Panc1 (cell line): Measurements from ENCODE around the gene BCL2L11. TPM values are rescaled to one million over a fixed set of nuclear protein-coding genes. Genes with fewer than 3 reads are reported as not detected.

Experiments used
- ATAC-seq: fragments of 200-7000 bp; cut with Tn5 transposase; 2 replicates; pipeline ENCODE4 v1.9.1; 2020; ENCODE audit warnings: mild to moderate bottlenecking, moderate library complexity
- BruUV-seq: library from RNA; stranded (reverse); fragments of 400-500 nt; replicated peaks from 2 replicates; lab custom pipeline; 2021; lab: Mats Ljungman, UMichigan
- CTCF ChIA-PET: fragments of 300-600 bp; sonication (Branson Sonifier 250); formaldehyde crosslinking; loops from one replicate; lab custom pipeline; 2022; ENCODE audit warnings: antibody characterized with exemption; lab: Charles Lee
- POLR2A ChIA-PET: fragments of 300-600 bp; sonication (Branson Sonifier 250); formaldehyde crosslinking; loops from one replicate; lab custom pipeline; 2022; ENCODE audit warnings: antibody characterized with exemption; lab: Charles Lee
- DNase-seq: peaks from one replicate; pipeline ENCODE4 v3.0.0-alpha.2; 2010; ENCODE audit warnings: low read depth, low spot score
- H3K27ac ChIP-seq: 2 replicates; pipeline ENCODE4 v1.5.1; 2011; ENCODE audit warnings: mild to moderate bottlenecking, low read length, inconsistent platforms
- H3K27me3 ChIP-seq: fragments of 200-500 bp; sonication (Bioruptor generic); 2 replicates; pipeline ENCODE4 v1.6.0; 2014; ENCODE audit warnings: low read length, inconsistent platforms; ENCODE audit not compliant: control insufficient read depth, insufficient read depth
- H3K36me3 ChIP-seq: fragments of 200-500 bp; sonication (Bioruptor generic); 2 replicates; pipeline ENCODE4 v1.5.1; 2014; ENCODE audit warnings: inconsistent platforms, mild to moderate bottlenecking, low read length, moderate library complexity; ENCODE audit not compliant: control insufficient read depth, insufficient read depth
- H3K4me1 ChIP-seq: 2 replicates; pipeline ENCODE4 v1.5.1; 2011; ENCODE audit warnings: inconsistent platforms, mild to moderate bottlenecking, low read length, moderate library complexity; ENCODE audit not compliant: control insufficient read depth, insufficient read depth
- H3K4me3 ChIP-seq, 2 experiments: 2 replicates each; pipeline ENCODE4 v1.5.1; 2011 to 2012; ENCODE audit warnings: low read depth in 2 of 2, low read length in 2 of 2, mild to moderate bottlenecking in 2 of 2, inconsistent platforms in 1 of 2, moderate library complexity in 1 of 2
- H3K9me3 ChIP-seq: fragments of 200-500 bp; sonication (Bioruptor generic); 2 replicates; pipeline ENCODE4 v1.5.1; 2014; ENCODE audit warnings: low read depth, mild to moderate bottlenecking, inconsistent platforms, low read length, moderate library complexity; ENCODE audit not compliant: control insufficient read depth, insufficient read depth
- CTCF ChIP-seq: fragments of 450-650 bp; IDR thresholded peaks from 2 replicates; pipeline ENCODE4 v1.5.1; 2017; ENCODE audit warnings: mild to moderate bottlenecking
- POLR2AphosphoS5 ChIP-seq: IDR thresholded peaks from 2 replicates; pipeline ENCODE4 v1.6.1; 2012; ENCODE audit warnings: mild to moderate bottlenecking, low read depth, low read length, moderate library complexity
- SIN3A ChIP-seq: IDR thresholded peaks from 2 replicates; pipeline ENCODE4 v1.6.1; 2012; ENCODE audit warnings: low read depth, mild to moderate bottlenecking, low read length, moderate library complexity, borderline replicate concordance; ENCODE audit not compliant: insufficient read depth
- TCF7L2 ChIP-seq: IDR thresholded peaks from 2 replicates; pipeline ENCODE4 v1.6.1; 2011; ENCODE audit warnings: mild to moderate bottlenecking, low read depth, low read length, inconsistent platforms
- in situ Hi-C: cut with HindIII; loops from 2 replicates; pipeline ENCODE4 v1.10.0; 2016; ENCODE audit warnings: low sequenced_read_pairs, low pct_unique_long_range_greater_than_20kb
- intact Hi-C: fragments of 100-400 bp; cut with micrococcal nuclease; formaldehyde crosslinking; loops from one replicate; pipeline ENCODE4 v1.10.0; 2022; ENCODE audit not compliant: unreplicated experiment
- total RNA-seq: library from RNA; stranded (reverse); gene quantifications from one replicate; pipeline ENCODE4 v1.2.1, GENCODE V29; 2021; ENCODE audit not compliant: unreplicated experiment
- TF ChIP-seq, protein P1 (sequence below), 2 experiments: IDR thresholded peaks; 2 replicates each; pipeline ENCODE4 v1.6.1; 2011 to 2012; ENCODE audit warnings: low read depth in 2 of 2, control low read depth in 1 of 2, low read length in 1 of 2, mild to moderate bottlenecking in 1 of 2, moderate library complexity in 1 of 2; ENCODE audit not compliant: insufficient read depth in 1 of 2

The BCL2L11 gene
- total RNA-seq, 1 experiment from 2014 or later, result 43.8 TPM

DNA sequence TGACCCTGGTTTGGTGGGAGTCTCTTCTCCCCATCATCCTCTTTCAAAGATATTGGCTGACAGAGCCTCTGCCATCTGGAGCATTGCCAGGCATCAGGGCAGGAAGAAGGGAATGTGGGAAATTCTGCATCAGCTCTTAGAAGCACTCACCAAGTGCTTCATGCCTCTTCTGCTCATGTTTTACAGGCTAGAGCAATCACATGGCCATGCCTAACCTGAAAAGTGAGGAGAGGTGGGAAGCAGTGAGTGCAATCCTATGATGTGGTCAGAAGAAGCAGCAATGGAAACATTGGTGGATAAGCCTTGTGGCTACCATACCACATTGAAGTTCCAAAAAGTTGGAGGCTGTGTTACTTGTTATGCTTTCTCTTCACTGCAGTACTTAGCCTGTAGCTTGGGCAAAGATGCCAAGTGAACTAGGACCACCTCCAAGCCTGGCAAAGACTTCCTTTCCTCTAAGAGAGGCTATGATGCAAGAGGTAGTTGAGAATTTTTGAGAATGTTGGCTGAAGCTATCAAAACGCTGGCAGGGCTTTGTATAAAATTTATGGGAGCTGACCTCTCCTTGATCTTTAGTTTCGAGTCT, 64.1 kb downstream of the BCL2L11 start:
- CTCF ChIA-PET, result no interaction called here
- POLR2A ChIA-PET, result no interaction called here
- no peaks in the 10 kb centered on the region for H3K36me3 ChIP-seq
- H3K27me3 ChIP-seq, result no peaks in the 10 kb centered on the region
- no peak for ATAC-seq
- in situ Hi-C loops, result no loop called here
- BruUV-seq, result no TSS peak
- TF ChIP-seq POLR2AphosphoS5, result no peak
- no peak for TF ChIP-seq SIN3A
- TF ChIP-seq CTCF, result no peak
- no peak for TF ChIP-seq TCF7L2
- TF ChIP-seq, protein P1, sequence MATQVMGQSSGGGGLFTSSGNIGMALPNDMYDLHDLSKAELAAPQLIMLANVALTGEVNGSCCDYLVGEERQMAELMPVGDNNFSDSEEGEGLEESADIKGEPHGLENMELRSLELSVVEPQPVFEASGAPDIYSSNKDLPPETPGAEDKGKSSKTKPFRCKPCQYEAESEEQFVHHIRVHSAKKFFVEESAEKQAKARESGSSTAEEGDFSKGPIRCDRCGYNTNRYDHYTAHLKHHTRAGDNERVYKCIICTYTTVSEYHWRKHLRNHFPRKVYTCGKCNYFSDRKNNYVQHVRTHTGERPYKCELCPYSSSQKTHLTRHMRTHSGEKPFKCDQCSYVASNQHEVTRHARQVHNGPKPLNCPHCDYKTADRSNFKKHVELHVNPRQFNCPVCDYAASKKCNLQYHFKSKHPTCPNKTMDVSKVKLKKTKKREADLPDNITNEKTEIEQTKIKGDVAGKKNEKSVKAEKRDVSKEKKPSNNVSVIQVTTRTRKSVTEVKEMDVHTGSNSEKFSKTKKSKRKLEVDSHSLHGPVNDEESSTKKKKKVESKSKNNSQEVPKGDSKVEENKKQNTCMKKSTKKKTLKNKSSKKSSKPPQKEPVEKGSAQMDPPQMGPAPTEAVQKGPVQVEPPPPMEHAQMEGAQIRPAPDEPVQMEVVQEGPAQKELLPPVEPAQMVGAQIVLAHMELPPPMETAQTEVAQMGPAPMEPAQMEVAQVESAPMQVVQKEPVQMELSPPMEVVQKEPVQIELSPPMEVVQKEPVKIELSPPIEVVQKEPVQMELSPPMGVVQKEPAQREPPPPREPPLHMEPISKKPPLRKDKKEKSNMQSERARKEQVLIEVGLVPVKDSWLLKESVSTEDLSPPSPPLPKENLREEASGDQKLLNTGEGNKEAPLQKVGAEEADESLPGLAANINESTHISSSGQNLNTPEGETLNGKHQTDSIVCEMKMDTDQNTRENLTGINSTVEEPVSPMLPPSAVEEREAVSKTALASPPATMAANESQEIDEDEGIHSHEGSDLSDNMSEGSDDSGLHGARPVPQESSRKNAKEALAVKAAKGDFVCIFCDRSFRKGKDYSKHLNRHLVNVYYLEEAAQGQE (IDR thresholded peaks at IDR 0.05; ENCODE audit: insufficient read depth in 1 of 2, low read depth in 2 of 2, low read length in 1 of 2), result no peak
- H3K27ac ChIP-seq, result peak overlapping the region; percentile 48
- no peak overlapping the region for H3K4me3 ChIP-seq
- peaks cover 19% of the 10 kb centered on the region for H3K4me1 ChIP-seq
- intact Hi-C loops, result no loop called here
- H3K9me3 ChIP-seq, result no peaks in the 10 kb centered on the region
- no peak for DNase-seq

DNA sequence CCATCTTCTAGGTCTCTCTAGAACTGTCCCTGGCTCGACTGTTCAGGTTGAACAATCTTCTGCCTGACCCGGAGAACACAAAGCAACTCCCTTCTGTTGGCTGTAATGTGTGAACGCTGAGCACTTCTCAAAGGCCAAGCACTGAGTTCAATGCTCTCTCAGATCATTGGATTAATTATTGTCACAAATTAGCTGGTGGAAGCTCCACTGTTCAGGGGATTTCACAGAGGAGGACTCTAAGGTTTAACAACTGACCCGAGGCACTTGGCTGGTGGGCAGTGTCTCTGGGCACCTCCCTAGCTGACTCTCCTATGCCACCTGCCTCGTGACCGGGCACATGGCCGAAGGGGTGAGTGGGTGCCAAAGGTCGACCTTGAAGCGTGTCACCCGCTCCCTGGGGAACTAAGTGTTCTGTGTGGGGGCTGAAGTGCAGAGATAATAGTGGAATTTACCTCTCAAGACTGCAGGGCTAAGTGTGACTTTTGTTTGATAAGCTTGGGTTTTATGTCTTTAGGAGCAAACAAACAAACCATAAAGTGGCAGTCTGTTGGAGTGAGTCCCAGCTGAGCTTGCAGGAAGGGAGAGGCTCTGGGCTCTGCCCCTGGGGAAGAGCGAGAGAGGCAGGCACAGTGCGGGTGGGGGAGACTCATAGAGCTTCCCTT, 64.8 kb downstream of the BCL2L11 start:
- in situ Hi-C loops, result no loop called here
- intact Hi-C loops, result no loop called here
- Histone ChIP-seq H3K27me3 (no peaks in the 10 kb centered on the region), H3K27ac (peak overlapping the region; percentile 51), H3K9me3 (no peaks in the 10 kb centered on the region), H3K36me3 (no peaks in the 10 kb centered on the region), H3K4me1 (peaks cover 19% of the 10 kb centered on the region), H3K4me3 (no peak overlapping the region)
- ChIA-PET CTCF (interaction anchor here (0.7 kb wide), 1 partner anchor 20 kb away, joined by 8 read pairs; no protein-coding TSS in a partner anchor), POLR2A (interaction anchor here (0.7 kb wide), 1 partner anchor 350 kb away, joined by 6 read pairs; no protein-coding TSS in a partner anchor)
- peak; percentile 86 for ATAC-seq
- BruUV-seq, result no TSS peak
- no peak for DNase-seq
- TF ChIP-seq TCF7L2 (peak; percentile 96), CTCF (no peak), POLR2AphosphoS5 (peak; percentile 60; the same call in 1 of the 2 replicates), SIN3A (no peak)
- TF ChIP-seq, protein P1 (IDR thresholded peaks at IDR 0.05; ENCODE audit: insufficient read depth in 1 of 2, low read depth in 2 of 2, low read length in 1 of 2), result no peak
